Adrenal gland (tissue), 5 donors: ENCODE data around the gene OR56B1.

Source experiments
- POLR2A ChIP-seq, 2 donors: fragments of 450-650 bp; IDR thresholded peaks; one replicate each; pipeline ENCODE4 v1.6.1; 2017; ENCODE audit warnings: antibody characterized with exemption in 2 of 2, mild to moderate bottlenecking in 2 of 2, moderate library complexity in 1 of 2
- TF ChIP-seq, protein P1 (sequence below), 6 experiments: fragments of 450-650 bp in 4 of 6; fragments of 200-600 bp in 2 of 6; sonication (generic) in 1 of 6; IDR thresholded peaks; 1 replicate in 5 of 6; 2 replicates in 1 of 6; pipeline versions ENCODE4 v1.5.1 to v1.8.0; 2016 to 2021; ENCODE audit warnings: antibody characterized with exemption in 6 of 6, mild to moderate bottlenecking in 2 of 6, moderate library complexity in 1 of 6
- donor health status: DM: no; HTN: no; CAD: no.

DNA sequence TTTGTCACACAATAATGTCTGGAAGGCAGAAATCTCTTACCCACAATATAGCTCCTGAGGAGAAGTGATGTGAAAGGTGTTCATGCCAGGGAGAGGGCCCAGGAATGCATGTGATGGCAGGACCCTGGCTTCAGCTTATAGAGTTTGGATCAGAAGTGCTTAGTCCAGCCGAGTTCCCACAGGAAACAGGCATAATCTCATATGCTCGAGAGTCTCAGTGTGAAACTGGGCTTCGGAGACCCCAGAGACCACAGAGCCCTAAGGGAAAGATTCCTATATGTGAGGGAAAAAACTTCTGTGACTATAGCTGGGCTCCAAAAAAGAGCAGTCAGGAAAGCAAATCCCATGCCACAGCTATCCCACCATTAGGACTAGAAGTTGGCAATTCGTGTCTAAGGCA is 47.0 kb downstream of the OR56B1 start, which contains the start of gene OR52N5:
- TF ChIP-seq, protein P1, sequence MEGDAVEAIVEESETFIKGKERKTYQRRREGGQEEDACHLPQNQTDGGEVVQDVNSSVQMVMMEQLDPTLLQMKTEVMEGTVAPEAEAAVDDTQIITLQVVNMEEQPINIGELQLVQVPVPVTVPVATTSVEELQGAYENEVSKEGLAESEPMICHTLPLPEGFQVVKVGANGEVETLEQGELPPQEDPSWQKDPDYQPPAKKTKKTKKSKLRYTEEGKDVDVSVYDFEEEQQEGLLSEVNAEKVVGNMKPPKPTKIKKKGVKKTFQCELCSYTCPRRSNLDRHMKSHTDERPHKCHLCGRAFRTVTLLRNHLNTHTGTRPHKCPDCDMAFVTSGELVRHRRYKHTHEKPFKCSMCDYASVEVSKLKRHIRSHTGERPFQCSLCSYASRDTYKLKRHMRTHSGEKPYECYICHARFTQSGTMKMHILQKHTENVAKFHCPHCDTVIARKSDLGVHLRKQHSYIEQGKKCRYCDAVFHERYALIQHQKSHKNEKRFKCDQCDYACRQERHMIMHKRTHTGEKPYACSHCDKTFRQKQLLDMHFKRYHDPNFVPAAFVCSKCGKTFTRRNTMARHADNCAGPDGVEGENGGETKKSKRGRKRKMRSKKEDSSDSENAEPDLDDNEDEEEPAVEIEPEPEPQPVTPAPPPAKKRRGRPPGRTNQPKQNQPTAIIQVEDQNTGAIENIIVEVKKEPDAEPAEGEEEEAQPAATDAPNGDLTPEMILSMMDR (IDR thresholded peaks at IDR 0.05): no peak
- no peak for TF ChIP-seq POLR2A (IDR thresholded peaks at IDR 0.05)
